ENCODE results near the gene TENM4. TPM values are rescaled to one million over a fixed set of nuclear protein-coding genes. Genes with fewer than 3 reads are reported as not detected.

The TENM4 gene
- 1 to 10 TPM; 3.1 to 6.2 (median 3.7) TPM for polyA plus RNA-seq (ENCODE audit: insufficient read depth in 1 of 5, insufficient read length in 5 of 5, low replicate concordance in 1 of 5)
- long read RNA-seq, donor 1 = 0 reads
- long read RNA-seq, donor 2 = 0 reads
- long read RNA-seq, donor 3, partial matches to known transcripts = 0 of 1 reads
- long read RNA-seq, donor 3, other reads (novel, unspliced or antisense) = 0 of 1 reads
- long read RNA-seq, donor 4 = 0 reads
- long read RNA-seq, donor 5 = 0 reads
- long read RNA-seq, donor 6 = 0 reads
- long read RNA-seq, donor 7 = 0 reads
- long read RNA-seq, donor 8 = 0 reads

GRCh38 chr11:79440571-79441460 is at the start of gene TENM4:
TENM4 (minus strand) TSS chr11:79441030; CDS start chr11:79069944, 371,086 bp downstream.
- DNase-seq = peak; percentile 72 to 75

GRCh38 chr11:79488286-79488685 is 47.5 kb upstream of the TENM4 start:
- DNase-seq = no peak

- DNase-seq = no peak
These were observed 46.6 kb upstream of the TENM4 start for GRCh38 chr11:79487412-79487811.

- DNase-seq = no peak
These were observed 45.6 kb upstream of the TENM4 start for GRCh38 chr11:79486242-79486984.

- DNase-seq = no peak
These were observed 44.9 kb upstream of the TENM4 start for GRCh38 chr11:79485694-79486093.

GRCh38 chr11:79484872-79485271 is 44.0 kb upstream of the TENM4 start:
- no peak for DNase-seq

GRCh38 chr11:79482800-79483199 is 42.0 kb upstream of the TENM4 start:
- DNase-seq = no peak

- DNase-seq = no peak
These were observed 41.0 kb upstream of the TENM4 start for GRCh38 chr11:79481795-79482194.

GRCh38 chr11:79480864-79481263 is 40.0 kb upstream of the TENM4 start:
- no peak for DNase-seq

- DNase-seq = no peak
These were observed 32.1 kb upstream of the TENM4 start for GRCh38 chr11:79472819-79473529.

GRCh38 chr11:79471071-79471844 is 30.4 kb upstream of the TENM4 start:
- DNase-seq = no peak

GRCh38 chr11:79470161-79470560 is 29.3 kb upstream of the TENM4 start:
- peak in 1 of 2 donors; percentile 22 for DNase-seq

- peak; percentile 70 to 73 for DNase-seq
These were observed 26.9 kb upstream of the TENM4 start for GRCh38 chr11:79467761-79468160.

GRCh38 chr11:79466411-79466810 is 25.6 kb upstream of the TENM4 start:
- no peak for DNase-seq

- DNase-seq = no peak
These were observed 24.3 kb upstream of the TENM4 start for GRCh38 chr11:79465160-79465559.

GRCh38 chr11:79461666-79462645 is 21.1 kb upstream of the TENM4 start:
- peak in 1 of 2 donors; percentile 31 for DNase-seq

GRCh38 chr11:79461144-79461543 is 20.3 kb upstream of the TENM4 start:
- peak; percentile 54 to 63 for DNase-seq

- DNase-seq = no peak
These were observed 17.9 kb upstream of the TENM4 start for GRCh38 chr11:79458709-79459108.

GRCh38 chr11:79456501-79456900 is 15.7 kb upstream of the TENM4 start:
- no peak for DNase-seq

Measured in right lung (tissue), 10 donors.